HG02973 (cell line): ENCODE data around the gene CSF1.
"Not testable (repeated sequence)": the region's sequence is repeated elsewhere in the genome, so short reads cannot be mapped to it uniquely, and the experiment has no call there.

Source experiments
- ATAC-seq: cut with Tn5 transposase; IDR thresholded peaks from one replicate; pipeline ENCODE4 v1.9.1; 2021; ENCODE audit warnings: moderate library complexity; ENCODE audit not compliant: unreplicated experiment

The CSF1 gene

GRCh38 chr1:109932679-109933078, 22.0 kb downstream of the CSF1 start:
- no peak for ATAC-seq

- ATAC-seq = no peak
These were observed 23.4 kb downstream of the CSF1 start for GRCh38 chr1:109933856-109934711.

- no peak for ATAC-seq
These were observed 24.8 kb downstream of the CSF1 start for GRCh38 chr1:109935451-109935900.

- ATAC-seq = no peak
These were observed 27.1 kb downstream of the CSF1 start for GRCh38 chr1:109937738-109938137.

- no peak for ATAC-seq
These were observed 27.9 kb downstream of the CSF1 start for GRCh38 chr1:109938556-109938955.

- ATAC-seq = no peak
These were observed 31.8 kb downstream of the CSF1 start for GRCh38 chr1:109942434-109942833.

GRCh38 chr1:109944541-109944940, 33.9 kb downstream of the CSF1 start:
- no peak for ATAC-seq

- ATAC-seq = no peak
These were observed 35.9 kb downstream of the CSF1 start for GRCh38 chr1:109946511-109946910.

- ATAC-seq = no peak
These were observed 37.1 kb downstream of the CSF1 start for GRCh38 chr1:109947582-109948284.

- ATAC-seq = no peak
These were observed 37.6 kb downstream of the CSF1 start for GRCh38 chr1:109948285-109948630.

GRCh38 chr1:109950038-109950437, 39.4 kb downstream of the CSF1 start:
- no peak for ATAC-seq

- no peak for ATAC-seq
These were observed 39.9 kb downstream of the CSF1 start for GRCh38 chr1:109950509-109950908.

GRCh38 chr1:109951501-109951900, 40.9 kb downstream of the CSF1 start:
- ATAC-seq = not testable (repeated sequence)

- no peak for ATAC-seq
These were observed 43.4 kb downstream of the CSF1 start for GRCh38 chr1:109954041-109954512.

GRCh38 chr1:109959632-109959973, 49.0 kb downstream of the CSF1 start:
- ATAC-seq = no peak

- no peak for ATAC-seq
These were observed 49.5 kb downstream of the CSF1 start for GRCh38 chr1:109959974-109960744.

- ATAC-seq = no peak
These were observed 50.1 kb downstream of the CSF1 start for GRCh38 chr1:109960745-109961094.

GRCh38 chr1:109963864-109964263, 53.2 kb downstream of the CSF1 start:
- no peak for ATAC-seq

GRCh38 chr1:109969146-109969829, 58.6 kb downstream of the CSF1 start:
- no peak for ATAC-seq

- ATAC-seq = no peak
These were observed 59.3 kb downstream of the CSF1 start for GRCh38 chr1:109969907-109970306.

GRCh38 chr1:109971559-109971958, 60.9 kb downstream of the CSF1 start:
- ATAC-seq = no peak
